ENCODE data around the gene CELA2B.

Gene CELA2B

GRCh38 chr1:15531003-15531402 lies 55.1 kb downstream of the CELA2B start:
- no peak for DNase-seq

- DNase-seq: no peak
These were observed 55.8 kb downstream of the CELA2B start for GRCh38 chr1:15531682-15532081.

- DNase-seq: peak; percentile 25
These were observed 62.9 kb downstream of the CELA2B start for GRCh38 chr1:15538771-15539170.

GRCh38 chr1:15540186-15540585 lies 64.3 kb downstream of the CELA2B start:
- DNase-seq: no peak
